ENCODE results near the gene TIAM2.

The TIAM2 gene

DNA sequence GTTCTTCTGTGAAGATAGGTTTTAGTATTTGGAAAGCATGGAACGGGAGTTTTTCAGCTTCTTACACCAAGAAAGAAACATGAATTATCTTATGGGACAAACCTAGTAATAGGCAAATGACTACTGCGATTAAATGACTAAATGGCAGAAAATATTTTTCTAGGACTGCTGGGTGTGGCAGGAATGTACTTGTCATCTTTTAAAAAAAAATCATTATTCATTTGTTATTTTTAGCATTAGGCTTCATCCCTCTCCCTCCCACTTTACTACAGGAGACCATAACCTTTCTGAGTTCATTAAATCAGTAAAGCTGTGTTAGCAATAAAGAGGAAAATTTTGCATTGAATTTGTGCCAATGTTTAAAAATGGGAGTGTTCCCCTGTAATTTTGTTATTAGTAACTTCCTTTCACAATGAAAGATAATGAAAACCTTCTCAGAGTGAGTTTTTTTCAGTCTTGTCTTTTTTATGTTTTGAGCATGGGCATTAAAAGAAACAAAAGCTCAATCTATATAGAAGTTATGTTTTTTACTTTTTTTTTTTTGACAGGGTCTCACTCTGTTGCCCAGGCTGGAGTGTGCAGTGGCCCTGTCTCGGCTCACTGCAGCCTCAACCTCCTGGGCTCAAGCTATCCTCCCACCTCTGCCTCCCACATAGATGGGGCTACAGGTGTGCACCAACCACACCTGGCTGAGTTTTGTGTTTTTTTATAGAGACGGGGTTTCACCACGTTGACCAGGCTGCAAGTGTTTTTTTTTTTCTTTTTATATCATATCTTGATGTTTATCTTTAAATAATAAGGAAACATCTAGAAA is 163.1 kb downstream of the TIAM2 start:
- no peak overlapping the region for H2BK120ac ChIP-seq (ENCODE audit: low read depth, low read length)
- H3K56ac ChIP-seq (ENCODE audit: low read length): no peak overlapping the region
- no peak overlapping the region for H4K5ac ChIP-seq (ENCODE audit: low read length)
- WGBS (ENCODE audit: extremely low coverage, insufficient coverage, low lambda C conversion rate): no CpG with 5 or more reads among the region's 5 CpGs
- no peak overlapping the region for H3K4me2 ChIP-seq (ENCODE audit: low read length)
- H3K9ac ChIP-seq (ENCODE audit: low read length): no peak overlapping the region
- H3K36me3 ChIP-seq (ENCODE audit: control insufficient read depth, insufficient read depth, low read length): no peaks in the 10 kb centered on the region
- no peak overlapping the region for H3K18ac ChIP-seq (ENCODE audit: low read length)
- H3K4me1 ChIP-seq (ENCODE audit: control insufficient read depth, low read depth, low read length): peaks cover 5% of the 10 kb centered on the region
- no peak overlapping the region for H2BK15ac ChIP-seq (replicated peaks; ENCODE audit: low read depth)
- no peak overlapping the region for H3K4ac ChIP-seq (ENCODE audit: low read depth, low read length)
- H3K4me3 ChIP-seq (ENCODE audit: low read length): no peak overlapping the region
- H3K27me3 ChIP-seq (ENCODE audit: insufficient read depth, low read length, poor library complexity): no peaks in the 10 kb centered on the region
- no peak overlapping the region for H3K27ac ChIP-seq (ENCODE audit: low read depth, low read length)
- H4K8ac ChIP-seq (ENCODE audit: low read depth, low read length): no peak overlapping the region
- no peaks in the 10 kb centered on the region for H3K79me1 ChIP-seq (ENCODE audit: low read length)
- H2BK5ac ChIP-seq (ENCODE audit: low read length): no peak overlapping the region
- H3K23ac ChIP-seq (ENCODE audit: low read length): no peak overlapping the region
- H3K79me2 ChIP-seq (ENCODE audit: control insufficient read depth, insufficient read depth, low read length): no peaks in the 10 kb centered on the region
- H2AK5ac ChIP-seq (ENCODE audit: low read length): no peak overlapping the region
- no peak for DNase-seq

DNA sequence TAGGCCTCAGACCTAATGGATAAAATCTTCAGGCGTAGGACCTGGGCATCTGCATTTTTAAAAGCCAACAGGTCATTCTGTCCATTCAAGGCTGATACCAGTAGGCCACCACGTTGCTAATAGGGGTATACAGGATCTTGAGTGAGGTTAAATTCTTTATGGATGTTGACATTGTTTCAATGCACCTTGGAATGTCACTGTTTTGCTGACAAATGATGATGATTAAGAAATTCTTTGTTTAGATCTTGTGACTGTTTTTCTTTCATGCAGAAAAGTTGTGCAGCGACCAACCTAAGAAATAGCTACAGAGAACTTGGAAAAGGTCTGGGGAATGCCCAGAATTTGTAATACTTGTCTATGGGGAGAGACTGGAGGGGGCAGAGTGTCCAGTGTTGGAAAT is 167.6 kb downstream of the TIAM2 start:
- no peak overlapping the region for H4K5ac ChIP-seq (ENCODE audit: low read length)
- no peak overlapping the region for H3K4ac ChIP-seq (ENCODE audit: low read depth, low read length)
- H3K79me2 ChIP-seq (ENCODE audit: control insufficient read depth, insufficient read depth, low read length): no peaks in the 10 kb centered on the region
- WGBS (ENCODE audit: extremely low coverage, insufficient coverage, low lambda C conversion rate): no CpG with 5 or more reads among the region's 3 CpGs
- H3K27ac ChIP-seq (ENCODE audit: low read depth, low read length): no peak overlapping the region
- no peak overlapping the region for H3K23ac ChIP-seq (ENCODE audit: low read length)
- H3K36me3 ChIP-seq (ENCODE audit: control insufficient read depth, insufficient read depth, low read length): no peaks in the 10 kb centered on the region
- DNase-seq: no peak
- H3K18ac ChIP-seq (ENCODE audit: low read length): no peak overlapping the region
- H3K4me3 ChIP-seq (ENCODE audit: low read length): no peak overlapping the region
- no peak overlapping the region for H4K8ac ChIP-seq (ENCODE audit: low read depth, low read length)
- H2BK5ac ChIP-seq (ENCODE audit: low read length): no peak overlapping the region
- H3K56ac ChIP-seq (ENCODE audit: low read length): no peak overlapping the region
- H2AK5ac ChIP-seq (ENCODE audit: low read length): no peak overlapping the region
- no peaks in the 10 kb centered on the region for H3K4me1 ChIP-seq (ENCODE audit: control insufficient read depth, low read depth, low read length)
- no peak overlapping the region for H2BK15ac ChIP-seq (replicated peaks; ENCODE audit: low read depth)
- no peaks in the 10 kb centered on the region for H3K79me1 ChIP-seq (ENCODE audit: low read length)
- H2BK120ac ChIP-seq (ENCODE audit: low read depth, low read length): no peak overlapping the region
- H3K9ac ChIP-seq (ENCODE audit: low read length): no peak overlapping the region
- no peak overlapping the region for H3K4me2 ChIP-seq (ENCODE audit: low read length)
- H3K27me3 ChIP-seq (ENCODE audit: insufficient read depth, low read length, poor library complexity): no peaks in the 10 kb centered on the region

- Histone ChIP-seq H3K18ac (ENCODE audit: low read length) (no peak overlapping the region), H3K4me1 (ENCODE audit: control insufficient read depth, low read depth, low read length) (no peaks in the 10 kb centered on the region), H3K27me3 (ENCODE audit: insufficient read depth, low read length, poor library complexity) (no peaks in the 10 kb centered on the region), H3K4ac (ENCODE audit: low read depth, low read length) (no peak overlapping the region), H3K79me1 (ENCODE audit: low read length) (no peaks in the 10 kb centered on the region), H3K79me2 (ENCODE audit: control insufficient read depth, insufficient read depth, low read length) (no peaks in the 10 kb centered on the region), H2BK120ac (ENCODE audit: low read depth, low read length) (no peak overlapping the region), H4K5ac (ENCODE audit: low read length) (no peak overlapping the region), H4K8ac (ENCODE audit: low read depth, low read length) (no peak overlapping the region), H3K23ac (ENCODE audit: low read length) (no peak overlapping the region), H3K56ac (ENCODE audit: low read length) (no peak overlapping the region), H3K36me3 (ENCODE audit: control insufficient read depth, insufficient read depth, low read length) (no peaks in the 10 kb centered on the region), H3K9ac (ENCODE audit: low read length) (no peak overlapping the region), H2BK15ac (replicated peaks; ENCODE audit: low read depth) (no peak overlapping the region), H3K4me2 (ENCODE audit: low read length) (no peak overlapping the region), H2AK5ac (ENCODE audit: low read length) (no peak overlapping the region), H2BK5ac (ENCODE audit: low read length) (no peak overlapping the region), H3K27ac (ENCODE audit: low read depth, low read length) (no peak overlapping the region), H3K4me3 (ENCODE audit: low read length) (no peak overlapping the region)
- DNase-seq: no peak
- WGBS (ENCODE audit: extremely low coverage, insufficient coverage, low lambda C conversion rate): no CpG with 5 or more reads among the region's 1 CpG
These were observed 168.5 kb downstream of the TIAM2 start for GRCh38 chr6:155163601-155164000.

- Histone ChIP-seq H3K23ac (ENCODE audit: low read length) (no peak overlapping the region), H3K4me1 (ENCODE audit: control insufficient read depth, low read depth, low read length) (no peaks in the 10 kb centered on the region), H3K4me3 (ENCODE audit: low read length) (no peak overlapping the region), H3K27me3 (ENCODE audit: insufficient read depth, low read length, poor library complexity) (no peaks in the 10 kb centered on the region), H3K18ac (ENCODE audit: low read length) (no peak overlapping the region), H2AK5ac (ENCODE audit: low read length) (no peak overlapping the region), H2BK120ac (ENCODE audit: low read depth, low read length) (no peak overlapping the region), H2BK5ac (ENCODE audit: low read length) (no peak overlapping the region), H4K5ac (ENCODE audit: low read length) (no peak overlapping the region), H3K79me1 (ENCODE audit: low read length) (no peaks in the 10 kb centered on the region), H3K4ac (ENCODE audit: low read depth, low read length) (no peak overlapping the region), H3K4me2 (ENCODE audit: low read length) (no peak overlapping the region), H2BK15ac (replicated peaks; ENCODE audit: low read depth) (no peak overlapping the region), H3K27ac (ENCODE audit: low read depth, low read length) (no peak overlapping the region), H4K8ac (ENCODE audit: low read depth, low read length) (no peak overlapping the region), H3K56ac (ENCODE audit: low read length) (no peak overlapping the region), H3K9ac (ENCODE audit: low read length) (no peak overlapping the region), H3K79me2 (ENCODE audit: control insufficient read depth, insufficient read depth, low read length) (no peaks in the 10 kb centered on the region), H3K36me3 (ENCODE audit: control insufficient read depth, insufficient read depth, low read length) (no peaks in the 10 kb centered on the region)
- WGBS (ENCODE audit: extremely low coverage, insufficient coverage, low lambda C conversion rate): no CpG with 5 or more reads among the region's 12 CpGs
- no peak for DNase-seq
These were observed 170.1 kb downstream of the TIAM2 start for GRCh38 chr6:155165029-155165710.

DNA sequence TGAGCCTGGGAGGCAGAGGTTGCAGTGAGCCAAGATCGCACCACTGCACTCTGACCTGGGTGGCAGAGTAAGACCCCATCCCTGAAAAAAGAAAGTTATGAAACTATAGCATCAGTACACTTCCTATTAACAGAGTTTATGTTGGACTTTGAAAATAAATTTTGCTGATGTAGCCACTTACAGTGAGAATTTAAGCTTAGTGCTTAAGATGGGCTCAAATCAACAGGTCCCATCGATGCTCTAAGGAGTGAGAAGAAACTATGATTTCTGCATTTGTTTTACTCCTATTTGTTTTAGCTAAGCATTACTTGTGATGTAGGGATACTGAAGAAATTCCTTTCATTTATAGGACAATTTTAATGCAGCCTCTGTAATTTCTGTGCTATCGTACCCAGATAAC is 175.4 kb downstream of the TIAM2 start:
- H4K8ac ChIP-seq (ENCODE audit: low read depth, low read length): no peak overlapping the region
- H4K5ac ChIP-seq (ENCODE audit: low read length): no peak overlapping the region
- H3K79me1 ChIP-seq (ENCODE audit: low read length): no peaks in the 10 kb centered on the region
- no peak overlapping the region for H2BK120ac ChIP-seq (ENCODE audit: low read depth, low read length)
- H3K18ac ChIP-seq (ENCODE audit: low read length): no peak overlapping the region
- H3K4me3 ChIP-seq (ENCODE audit: low read length): no peak overlapping the region
- no peak overlapping the region for H3K27ac ChIP-seq (ENCODE audit: low read depth, low read length)
- H2BK15ac ChIP-seq (replicated peaks; ENCODE audit: low read depth): no peak overlapping the region
- H3K36me3 ChIP-seq (ENCODE audit: control insufficient read depth, insufficient read depth, low read length): no peaks in the 10 kb centered on the region
- H2BK5ac ChIP-seq (ENCODE audit: low read length): no peak overlapping the region
- H3K9ac ChIP-seq (ENCODE audit: low read length): no peak overlapping the region
- no peaks in the 10 kb centered on the region for H3K27me3 ChIP-seq (ENCODE audit: insufficient read depth, low read length, poor library complexity)
- no peaks in the 10 kb centered on the region for H3K79me2 ChIP-seq (ENCODE audit: control insufficient read depth, insufficient read depth, low read length)
- H2AK5ac ChIP-seq (ENCODE audit: low read length): no peak overlapping the region
- WGBS (ENCODE audit: extremely low coverage, insufficient coverage, low lambda C conversion rate): no CpG with 5 or more reads among the region's 3 CpGs
- H3K4me2 ChIP-seq (ENCODE audit: low read length): no peak overlapping the region
- DNase-seq: no peak
- no peak overlapping the region for H3K23ac ChIP-seq (ENCODE audit: low read length)
- no peaks in the 10 kb centered on the region for H3K4me1 ChIP-seq (ENCODE audit: control insufficient read depth, low read depth, low read length)
- no peak overlapping the region for H3K56ac ChIP-seq (ENCODE audit: low read length)
- H3K4ac ChIP-seq (ENCODE audit: low read depth, low read length): no peak overlapping the region

Measured in mesendoderm (in vitro differentiated cells).